ENCODE results near the gene RHOT1.
"Not testable (repeated sequence)": the region's sequence is repeated elsewhere in the genome, so short reads cannot be mapped to it uniquely, and the experiment has no call there.

Gene RHOT1

GRCh38 chr17:32240750-32241149 is 98.4 kb downstream of the RHOT1 start:
- DNase-seq: peak in 1 of 2 experiments; percentile 65

- no peak for DNase-seq
Measured at GRCh38 chr17:32241640-32242039, 99.3 kb downstream of the RHOT1 start.

- DNase-seq: no peak
Measured at GRCh38 chr17:32249475-32249874, 107.2 kb downstream of the RHOT1 start.

GRCh38 chr17:32253117-32253611 is 110.9 kb downstream of the RHOT1 start:
- peak in 1 of 2 experiments; percentile 35 for DNase-seq

- DNase-seq: no peak
Measured at GRCh38 chr17:32256012-32256700, 113.9 kb downstream of the RHOT1 start.

GRCh38 chr17:32256701-32257019 is 114.4 kb downstream of the RHOT1 start:
- no peak for DNase-seq

GRCh38 chr17:32258383-32259140 is 116.3 kb downstream of the RHOT1 start:
- no peak for DNase-seq

GRCh38 chr17:32259586-32259985 is 117.3 kb downstream of the RHOT1 start:
- no peak for DNase-seq

- no peak for DNase-seq
Measured at GRCh38 chr17:32261417-32261736, 119.1 kb downstream of the RHOT1 start.

- DNase-seq: no peak
Measured at GRCh38 chr17:32261936-32262510, 119.7 kb downstream of the RHOT1 start.

GRCh38 chr17:32263515-32263914 is 121.2 kb downstream of the RHOT1 start:
- not testable (repeated sequence) for DNase-seq

GRCh38 chr17:32264140-32264799 is 122.0 kb downstream of the RHOT1 start:
- DNase-seq: no peak

- DNase-seq: no peak
Measured at GRCh38 chr17:32264823-32265191, 122.5 kb downstream of the RHOT1 start.

- DNase-seq: no peak
Measured at GRCh38 chr17:32265192-32265923, 123.1 kb downstream of the RHOT1 start, which contains the start of gene RHBDL3. TSS of gene RHBDL3 (plus strand) at chr17:32265832. CDS start at chr17:32266190, 358 bp downstream.

- DNase-seq: no peak
Measured at GRCh38 chr17:32266051-32266388, 123.7 kb downstream of the RHOT1 start.

GRCh38 chr17:32266389-32267301 is 124.3 kb downstream of the RHOT1 start:
- DNase-seq: no peak

GRCh38 chr17:32267690-32268205 is 125.4 kb downstream of the RHOT1 start:
- no peak for DNase-seq

GRCh38 chr17:32268734-32269288 is 126.5 kb downstream of the RHOT1 start:
- no peak for DNase-seq

GRCh38 chr17:32269377-32269776 is 127.1 kb downstream of the RHOT1 start:
- DNase-seq: peak; percentile 49 to 76

- DNase-seq: no peak
Measured at GRCh38 chr17:32271844-32272243, 129.5 kb downstream of the RHOT1 start.

GRCh38 chr17:32274101-32274500 is 131.8 kb downstream of the RHOT1 start:
- DNase-seq: no peak
